Endodermal cell (in vitro differentiated cells): ENCODE data around the gene SSRP1. TPM values are rescaled to one million over a fixed set of nuclear protein-coding genes. Genes with fewer than 3 reads are reported as not detected.

Source experiments
- DNase-seq: peaks from one replicate; pipeline ENCODE4 v3.0.0-alpha.2; 2017
- H3K27ac ChIP-seq: 2 replicates; pipeline ENCODE4 v1.5.1; 2013; ENCODE audit warnings: mild to moderate bottlenecking, low read depth, low read length, moderate library complexity
- H3K27me3 ChIP-seq: 2 replicates; pipeline ENCODE4 v1.6.1; 2013; ENCODE audit warnings: mild to moderate bottlenecking, low read length, moderate library complexity; ENCODE audit not compliant: insufficient read depth, control insufficient read depth, poor library complexity, severe bottlenecking
- H3K36me3 ChIP-seq: 2 replicates; pipeline ENCODE4 v1.7.0; 2013; ENCODE audit warnings: mild to moderate bottlenecking, low read length, moderate library complexity; ENCODE audit not compliant: control insufficient read depth, insufficient read depth
- H3K4me1 ChIP-seq: one replicate; pipeline ENCODE4 v1.7.0; 2013; ENCODE audit warnings: low read length; ENCODE audit not compliant: control insufficient read depth, insufficient read depth
- H3K4me3 ChIP-seq: 2 replicates; pipeline ENCODE4 v1.5.1; 2013; ENCODE audit warnings: mild to moderate bottlenecking, low read length, moderate library complexity
- H3K9ac ChIP-seq: 2 replicates; pipeline ENCODE4 v1.6.1; 2013; ENCODE audit warnings: mild to moderate bottlenecking, low read length, moderate library complexity; ENCODE audit not compliant: poor library complexity, severe bottlenecking; ENCODE audit errors: extremely low read depth
- H3K9me3 ChIP-seq: 2 replicates; pipeline ENCODE4 v1.6.1; 2013; ENCODE audit warnings: mild to moderate bottlenecking, low read length, moderate library complexity; ENCODE audit not compliant: control insufficient read depth
- H3K27ac Mint-ChIP-seq: 2 replicates; pipeline ENCODE4 v1.8.0; 2020; ENCODE audit warnings: mixed read lengths
- H3K27me3 Mint-ChIP-seq: 2 replicates; pipeline ENCODE4 v1.8.0; 2021; ENCODE audit warnings: mild to moderate bottlenecking, mixed read lengths; ENCODE audit not compliant: insufficient read depth
- H3K36me3 Mint-ChIP-seq: 2 replicates; pipeline ENCODE4 v1.8.0; 2020; ENCODE audit warnings: low read depth, mixed read lengths
- H3K4me1 Mint-ChIP-seq: 2 replicates; pipeline ENCODE4 v1.8.0; 2020; ENCODE audit warnings: mixed read lengths
- H3K4me3 Mint-ChIP-seq: 2 replicates; pipeline ENCODE4 v1.8.0; 2020; ENCODE audit warnings: mild to moderate bottlenecking, moderate library complexity, mixed read lengths
- H3K9me3 Mint-ChIP-seq: 2 replicates; pipeline ENCODE4 v1.8.0; 2020; ENCODE audit warnings: mild to moderate bottlenecking, mixed read lengths
- CTCF ChIP-seq: fragments of 200-600 bp; sonication (generic); conservative IDR thresholded peaks from 2 replicates; pipeline ENCODE4 v1.5.0; 2021; ENCODE audit warnings: antibody characterized with exemption, mild to moderate bottlenecking
- WGBS, 2 experiments: methylation state at CpG; one replicate each; pipeline versions ENCODE4 v1.1.5 to v1.1.7; 2013; ENCODE audit warnings: missing lambda C conversion rate in 2 of 2, mixed read lengths in 1 of 2; ENCODE audit not compliant: insufficient coverage in 1 of 2, insufficient read length in 1 of 2; 5-methylcytosine and 5-hydroxymethylcytosine counted together
- total RNA-seq, 2 donors: library from RNA; stranded (reverse); fragmentation: NEBNext Ultra II Directional in 1 of 2; extraction: Animal tissue kit (Norgen Biotek cat#: 25700) in 1 of 2; gene quantifications; 2 replicates in 1 of 2; 3 replicates in 1 of 2; pipeline ENCODE4 v1.2.1, GENCODE V29; 2021

SSRP1 gene
- total RNA-seq, 2 donors from 2014 or later, result 145 to 182 TPM

- no peaks in the 10 kb centered on the region for H3K27me3 ChIP-seq
- H3K36me3 ChIP-seq, result peaks cover 14% of the 10 kb centered on the region
- 97 to 100% methylated on average over 2 of the region's 2 CpGs for WGBS, 2 experiments
- no peak overlapping the region for H3K27ac ChIP-seq
- no peak overlapping the region for H3K9ac ChIP-seq
- Mint-ChIP-seq H3K27me3 (no peaks in the 10 kb centered on the region), H3K9me3 (peaks cover 7% of the 10 kb centered on the region), H3K36me3 (peaks cover 32% of the 10 kb centered on the region), H3K4me3 (no peak overlapping the region), H3K4me1 (peaks cover 4% of the 10 kb centered on the region), H3K27ac (no peak overlapping the region)
- no peak overlapping the region for H3K4me3 ChIP-seq
- H3K4me1 ChIP-seq, result peaks cover 1% of the 10 kb centered on the region
- no peak for TF ChIP-seq CTCF
- DNase-seq, result no peak
- peaks cover 7% of the 10 kb centered on the region for H3K9me3 ChIP-seq
Observed at GRCh38 chr11:57294225-57295131, 41.2 kb downstream of the SSRP1 start.

- H3K27me3 ChIP-seq, result no peaks in the 10 kb centered on the region
- Mint-ChIP-seq H3K27me3 (no peaks in the 10 kb centered on the region), H3K27ac (no peak overlapping the region), H3K4me1 (peaks cover 13% of the 10 kb centered on the region), H3K36me3 (no peaks in the 10 kb centered on the region), H3K9me3 (no peaks in the 10 kb centered on the region), H3K4me3 (no peak overlapping the region)
- no peak overlapping the region for H3K27ac ChIP-seq
- no peak overlapping the region for H3K9ac ChIP-seq
- peaks cover 7% of the 10 kb centered on the region for H3K4me1 ChIP-seq
- no peak for TF ChIP-seq CTCF
- no peak overlapping the region for H3K4me3 ChIP-seq
- DNase-seq, result no peak
- WGBS, 2 experiments, result 100% methylated on average over 1 of the region's 1 CpG
- H3K9me3 ChIP-seq, result no peaks in the 10 kb centered on the region
- no peaks in the 10 kb centered on the region for H3K36me3 ChIP-seq
Observed at GRCh38 chr11:57290288-57290687, 45.4 kb downstream of the SSRP1 start.

GRCh38 chr11:57288771-57289579 is 46.7 kb downstream of the SSRP1 start:
- Mint-ChIP-seq H3K4me1 (peaks cover 18% of the 10 kb centered on the region), H3K9me3 (no peaks in the 10 kb centered on the region), H3K36me3 (no peaks in the 10 kb centered on the region), H3K4me3 (no peak overlapping the region), H3K27ac (no peak overlapping the region), H3K27me3 (no peaks in the 10 kb centered on the region)
- H3K4me3 ChIP-seq, result no peak overlapping the region
- DNase-seq, result no peak
- H3K27ac ChIP-seq, result peak overlapping the region; percentile 87
- peaks cover 9% of the 10 kb centered on the region for H3K4me1 ChIP-seq
- no peaks in the 10 kb centered on the region for H3K36me3 ChIP-seq
- H3K9me3 ChIP-seq, result no peaks in the 10 kb centered on the region
- no peak for TF ChIP-seq CTCF
- no peaks in the 10 kb centered on the region for H3K27me3 ChIP-seq
- 29 to 42% methylated on average over 10 to 11 of the region's 11 CpGs for WGBS, 2 experiments
- no peak overlapping the region for H3K9ac ChIP-seq
